GM12878 (cell line): ENCODE data around the gene FLT1.

Experiments used
- CHD2 ChIP-seq: IDR thresholded peaks from 2 replicates; pipeline ENCODE4 v1.6.1; 2011; ENCODE audit warnings: low read depth, low read length, improper control_type of control experiment, borderline replicate concordance
- EGR1 ChIP-seq, 2 experiments: IDR thresholded peaks; 1 replicate in 1 of 2; 2 replicates in 1 of 2; pipeline ENCODE4 v1.6.1; 2011 to 2012; ENCODE audit warnings: low read depth in 2 of 2, low read length in 2 of 2, borderline replicate concordance in 1 of 2, mild to moderate bottlenecking in 1 of 2, moderate library complexity in 1 of 2
- EZH2 ChIP-seq: IDR thresholded peaks from 2 replicates; pipeline ENCODE4 v1.6.1; 2012; ENCODE audit warnings: low read depth, mild to moderate bottlenecking, control low read depth, inconsistent platforms, low read length, borderline replicate concordance; ENCODE audit not compliant: control insufficient read depth
- MEF2B ChIP-seq: fragments of 450-650 bp; IDR thresholded peaks from 2 replicates; pipeline ENCODE4 v1.6.1; 2018; ENCODE audit warnings: mild to moderate bottlenecking, moderate library complexity; ENCODE audit not compliant: partially characterized antibody, poor library complexity, severe bottlenecking
- POLR2AphosphoS5 ChIP-seq: IDR thresholded peaks from 2 replicates; pipeline ENCODE4 v1.6.1; 2011; ENCODE audit warnings: mild to moderate bottlenecking, low read length, inconsistent platforms
- POU2F2 ChIP-seq: IDR thresholded peaks from 3 replicates; pipeline ENCODE4 v1.6.1; 2011; ENCODE audit warnings: low read depth, mild to moderate bottlenecking, low read length, borderline replicate concordance
- RAD21 ChIP-seq: IDR thresholded peaks from 2 replicates; pipeline ENCODE4 v1.6.1; 2011; ENCODE audit warnings: mild to moderate bottlenecking, low read depth, low read length, moderate library complexity; ENCODE audit not compliant: insufficient read depth
- TCF12 ChIP-seq: IDR thresholded peaks from 2 replicates; pipeline ENCODE4 v1.6.1; 2011; ENCODE audit warnings: low read depth, mild to moderate bottlenecking, low read length
- YY1 ChIP-seq: IDR thresholded peaks from 2 replicates; pipeline ENCODE4 v1.6.1; 2011; ENCODE audit warnings: low read depth, mild to moderate bottlenecking, low read length
- TF ChIP-seq, protein P1 (sequence below): IDR thresholded peaks from 2 replicates; pipeline ENCODE4 v1.6.1; 2012; ENCODE audit warnings: low read length, inconsistent platforms
- TF ChIP-seq, protein P2 (sequence below), 3 experiments: IDR thresholded peaks in 2 of 3; conservative IDR thresholded peaks in 1 of 3; 2 replicates each; pipeline ENCODE4 v1.5.1; 2011; ENCODE audit warnings: low read depth in 3 of 3, low read length in 3 of 3, mild to moderate bottlenecking in 3 of 3, control low read depth in 2 of 3, moderate library complexity in 2 of 3, inconsistent platforms in 1 of 3, mixed read lengths in 1 of 3; ENCODE audit not compliant: control insufficient read depth in 2 of 3, insufficient read depth in 1 of 3; ENCODE audit errors: extremely low read depth in 1 of 3
- TF ChIP-seq, protein P3 (sequence below): fragments of 450-650 bp; IDR thresholded peaks from 2 replicates; pipeline ENCODE4 v1.6.1; 2016; ENCODE audit warnings: mild to moderate bottlenecking, moderate library complexity, borderline replicate concordance

DNA sequence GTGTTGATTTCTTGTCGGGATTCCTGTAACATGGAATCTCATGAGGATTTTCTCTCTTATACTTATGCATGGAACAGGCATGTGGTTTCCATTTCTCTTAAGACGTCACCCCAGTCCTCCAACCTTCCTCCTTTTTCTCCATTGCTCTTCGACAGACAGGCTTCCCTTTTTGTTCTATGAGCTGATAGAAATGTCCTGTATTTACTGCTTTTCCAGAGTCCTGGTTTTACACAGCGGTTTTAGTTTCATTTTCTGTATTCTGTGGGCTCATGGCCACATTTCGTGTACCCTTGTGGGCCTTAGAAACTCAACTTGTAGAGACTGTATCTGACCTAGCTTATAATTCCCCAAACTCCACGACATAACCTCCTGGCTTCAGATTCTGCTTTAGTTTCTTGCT, 243.5 kb downstream of the FLT1 start:
- TF ChIP-seq, protein P1, sequence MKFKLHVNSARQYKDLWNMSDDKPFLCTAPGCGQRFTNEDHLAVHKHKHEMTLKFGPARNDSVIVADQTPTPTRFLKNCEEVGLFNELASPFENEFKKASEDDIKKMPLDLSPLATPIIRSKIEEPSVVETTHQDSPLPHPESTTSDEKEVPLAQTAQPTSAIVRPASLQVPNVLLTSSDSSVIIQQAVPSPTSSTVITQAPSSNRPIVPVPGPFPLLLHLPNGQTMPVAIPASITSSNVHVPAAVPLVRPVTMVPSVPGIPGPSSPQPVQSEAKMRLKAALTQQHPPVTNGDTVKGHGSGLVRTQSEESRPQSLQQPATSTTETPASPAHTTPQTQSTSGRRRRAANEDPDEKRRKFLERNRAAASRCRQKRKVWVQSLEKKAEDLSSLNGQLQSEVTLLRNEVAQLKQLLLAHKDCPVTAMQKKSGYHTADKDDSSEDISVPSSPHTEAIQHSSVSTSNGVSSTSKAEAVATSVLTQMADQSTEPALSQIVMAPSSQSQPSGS, result no peak
- TF ChIP-seq, protein P2, sequence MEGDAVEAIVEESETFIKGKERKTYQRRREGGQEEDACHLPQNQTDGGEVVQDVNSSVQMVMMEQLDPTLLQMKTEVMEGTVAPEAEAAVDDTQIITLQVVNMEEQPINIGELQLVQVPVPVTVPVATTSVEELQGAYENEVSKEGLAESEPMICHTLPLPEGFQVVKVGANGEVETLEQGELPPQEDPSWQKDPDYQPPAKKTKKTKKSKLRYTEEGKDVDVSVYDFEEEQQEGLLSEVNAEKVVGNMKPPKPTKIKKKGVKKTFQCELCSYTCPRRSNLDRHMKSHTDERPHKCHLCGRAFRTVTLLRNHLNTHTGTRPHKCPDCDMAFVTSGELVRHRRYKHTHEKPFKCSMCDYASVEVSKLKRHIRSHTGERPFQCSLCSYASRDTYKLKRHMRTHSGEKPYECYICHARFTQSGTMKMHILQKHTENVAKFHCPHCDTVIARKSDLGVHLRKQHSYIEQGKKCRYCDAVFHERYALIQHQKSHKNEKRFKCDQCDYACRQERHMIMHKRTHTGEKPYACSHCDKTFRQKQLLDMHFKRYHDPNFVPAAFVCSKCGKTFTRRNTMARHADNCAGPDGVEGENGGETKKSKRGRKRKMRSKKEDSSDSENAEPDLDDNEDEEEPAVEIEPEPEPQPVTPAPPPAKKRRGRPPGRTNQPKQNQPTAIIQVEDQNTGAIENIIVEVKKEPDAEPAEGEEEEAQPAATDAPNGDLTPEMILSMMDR (IDR thresholded peaks at IDR 0.05 in 2 of 3, conservative IDR thresholded peaks at IDR 0.05 in 1 of 3; ENCODE audit: control insufficient read depth in 2 of 3, extremely low read depth in 1 of 3, insufficient read depth in 1 of 3, low read depth in 3 of 3, low read length in 3 of 3), result no peak
- TF ChIP-seq POU2F2, result no peak
- TF ChIP-seq TCF12, result no peak
- TF ChIP-seq, protein P3, sequence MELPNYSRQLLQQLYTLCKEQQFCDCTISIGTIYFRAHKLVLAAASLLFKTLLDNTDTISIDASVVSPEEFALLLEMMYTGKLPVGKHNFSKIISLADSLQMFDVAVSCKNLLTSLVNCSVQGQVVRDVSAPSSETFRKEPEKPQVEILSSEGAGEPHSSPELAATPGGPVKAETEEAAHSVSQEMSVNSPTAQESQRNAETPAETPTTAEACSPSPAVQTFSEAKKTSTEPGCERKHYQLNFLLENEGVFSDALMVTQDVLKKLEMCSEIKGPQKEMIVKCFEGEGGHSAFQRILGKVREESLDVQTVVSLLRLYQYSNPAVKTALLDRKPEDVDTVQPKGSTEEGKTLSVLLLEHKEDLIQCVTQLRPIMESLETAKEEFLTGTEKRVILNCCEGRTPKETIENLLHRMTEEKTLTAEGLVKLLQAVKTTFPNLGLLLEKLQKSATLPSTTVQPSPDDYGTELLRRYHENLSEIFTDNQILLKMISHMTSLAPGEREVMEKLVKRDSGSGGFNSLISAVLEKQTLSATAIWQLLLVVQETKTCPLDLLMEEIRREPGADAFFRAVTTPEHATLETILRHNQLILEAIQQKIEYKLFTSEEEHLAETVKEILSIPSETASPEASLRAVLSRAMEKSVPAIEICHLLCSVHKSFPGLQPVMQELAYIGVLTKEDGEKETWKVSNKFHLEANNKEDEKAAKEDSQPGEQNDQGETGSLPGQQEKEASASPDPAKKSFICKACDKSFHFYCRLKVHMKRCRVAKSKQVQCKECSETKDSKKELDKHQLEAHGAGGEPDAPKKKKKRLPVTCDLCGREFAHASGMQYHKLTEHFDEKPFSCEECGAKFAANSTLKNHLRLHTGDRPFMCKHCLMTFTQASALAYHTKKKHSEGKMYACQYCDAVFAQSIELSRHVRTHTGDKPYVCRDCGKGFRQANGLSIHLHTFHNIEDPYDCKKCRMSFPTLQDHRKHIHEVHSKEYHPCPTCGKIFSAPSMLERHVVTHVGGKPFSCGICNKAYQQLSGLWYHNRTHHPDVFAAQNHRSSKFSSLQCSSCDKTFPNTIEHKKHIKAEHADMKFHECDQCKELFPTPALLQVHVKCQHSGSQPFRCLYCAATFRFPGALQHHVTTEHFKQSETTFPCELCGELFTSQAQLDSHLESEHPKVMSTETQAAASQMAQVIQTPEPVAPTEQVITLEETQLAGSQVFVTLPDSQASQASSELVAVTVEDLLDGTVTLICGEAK, result no peak
- no peak for TF ChIP-seq EZH2
- TF ChIP-seq YY1, result no peak
- no peak for TF ChIP-seq EGR1 (IDR thresholded peaks at IDR 0.05; ENCODE audit: borderline replicate concordance in 1 of 2, low read depth in 2 of 2, low read length in 2 of 2)
- no peak for TF ChIP-seq MEF2B
- no peak for TF ChIP-seq POLR2AphosphoS5
- TF ChIP-seq CHD2, result no peak
- TF ChIP-seq RAD21, result no peak
